GM19395 (cell line): ENCODE results near the gene MORN5.

ENCODE experiments used
- ATAC-seq: cut with Tn5 transposase; IDR thresholded peaks from one replicate; pipeline ENCODE4 v1.9.1; 2021; ENCODE audit warnings: mild to moderate bottlenecking, moderate library complexity; ENCODE audit not compliant: unreplicated experiment

MORN5 gene

DNA sequence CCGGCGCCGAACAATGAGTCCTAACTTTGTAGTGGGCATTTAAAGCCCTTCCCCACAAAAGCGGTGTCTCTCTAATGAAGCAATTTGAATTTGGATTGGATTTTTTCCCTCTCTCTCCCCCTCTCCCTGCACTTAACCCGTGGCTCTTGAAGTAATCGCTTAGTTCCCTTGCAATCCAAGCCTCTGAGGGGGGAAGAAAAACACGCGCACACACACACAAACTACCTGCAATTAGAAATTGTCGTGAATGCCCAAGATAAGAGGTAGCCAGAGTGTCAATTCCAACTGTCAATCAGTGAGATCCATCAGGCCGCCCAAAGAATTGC is 67.8 kb downstream of the MORN5 start:
- no peak for ATAC-seq

DNA sequence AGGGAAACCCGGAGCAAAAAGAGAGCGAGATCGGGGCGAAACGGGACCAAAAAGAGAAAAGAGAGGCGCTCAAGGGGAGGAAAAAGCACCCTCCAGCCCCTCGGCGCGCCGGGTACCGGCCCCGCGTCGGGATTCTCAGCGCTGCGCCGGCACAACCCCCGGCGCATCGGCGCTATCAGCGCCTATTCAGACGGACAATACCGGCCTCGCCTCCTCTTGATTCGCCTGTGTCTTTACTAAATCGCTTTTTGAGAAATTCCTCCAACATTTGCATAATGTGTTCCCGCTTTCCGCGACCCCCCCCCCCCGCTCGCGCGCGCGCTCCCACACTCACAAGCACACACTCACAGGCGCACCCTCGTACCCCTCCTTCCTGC is 68.5 kb downstream of the MORN5 start:
- ATAC-seq, result no peak

DNA sequence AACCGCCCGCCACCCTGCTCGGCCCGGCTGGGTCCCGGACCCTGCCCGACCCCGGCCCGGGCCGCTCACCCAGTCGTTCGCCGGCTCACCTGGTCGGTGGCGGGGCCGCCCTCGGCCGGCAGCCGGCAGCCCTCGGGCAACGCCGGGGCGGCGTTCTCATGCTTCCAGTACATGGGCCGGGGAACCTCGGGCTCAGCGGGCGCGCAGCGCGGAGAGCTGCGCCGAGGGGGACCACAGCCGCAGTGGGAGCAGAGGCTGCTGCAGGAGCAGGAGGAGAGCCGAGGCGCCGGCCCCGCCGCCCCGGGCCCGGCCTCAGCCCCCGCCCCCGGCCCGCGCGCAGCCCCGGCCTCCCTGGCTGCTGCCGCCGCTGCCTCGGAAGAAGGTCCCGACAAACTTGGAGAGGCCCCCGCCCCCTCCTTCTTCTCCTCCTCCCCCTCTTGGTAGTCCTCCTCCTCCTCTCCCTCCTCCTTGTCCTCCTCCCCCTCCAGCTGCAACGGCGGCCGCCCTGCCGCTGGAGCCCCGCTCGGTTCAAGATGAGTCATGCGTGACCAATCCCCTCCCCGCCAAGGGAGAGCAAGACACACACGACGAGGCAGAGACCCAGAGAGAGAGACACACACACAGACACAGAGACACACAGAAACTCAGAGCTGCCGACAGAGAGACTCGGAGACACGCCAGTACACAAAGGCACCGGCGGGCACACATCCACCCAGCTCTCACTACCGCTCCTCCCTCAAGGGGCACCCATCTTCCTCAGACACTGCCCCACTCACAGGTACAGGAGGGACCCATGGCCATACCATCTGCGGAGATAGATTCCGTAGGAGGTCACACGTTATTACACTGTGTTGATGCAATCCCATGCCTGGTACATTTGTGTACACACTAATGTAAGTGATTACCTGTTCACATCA is 69.1 kb downstream of the MORN5 start, which contains the start of gene LHX6:
LHX6 (minus strand) TSS at position 390 of the 917 bp plus-strand sequence; CDS start at position 173, 217 bp downstream.
- no peak for ATAC-seq

DNA sequence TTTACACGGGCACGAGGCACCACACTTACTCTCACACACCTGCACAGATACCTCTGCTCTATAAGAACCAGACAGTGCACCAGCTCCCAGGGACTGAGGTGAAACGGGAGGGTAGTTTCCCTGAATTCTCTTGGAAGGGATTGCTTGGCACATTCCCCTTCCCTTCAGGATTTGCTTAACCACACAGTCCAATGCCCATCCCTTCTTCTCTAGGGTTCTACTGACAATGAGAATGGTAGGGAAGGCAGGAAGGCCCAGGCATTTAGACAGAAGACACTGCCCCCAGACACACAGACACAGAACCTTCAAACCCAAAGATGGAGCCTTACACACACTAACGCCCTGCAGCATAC is 69.8 kb downstream of the MORN5 start:
- ATAC-seq, result no peak

DNA sequence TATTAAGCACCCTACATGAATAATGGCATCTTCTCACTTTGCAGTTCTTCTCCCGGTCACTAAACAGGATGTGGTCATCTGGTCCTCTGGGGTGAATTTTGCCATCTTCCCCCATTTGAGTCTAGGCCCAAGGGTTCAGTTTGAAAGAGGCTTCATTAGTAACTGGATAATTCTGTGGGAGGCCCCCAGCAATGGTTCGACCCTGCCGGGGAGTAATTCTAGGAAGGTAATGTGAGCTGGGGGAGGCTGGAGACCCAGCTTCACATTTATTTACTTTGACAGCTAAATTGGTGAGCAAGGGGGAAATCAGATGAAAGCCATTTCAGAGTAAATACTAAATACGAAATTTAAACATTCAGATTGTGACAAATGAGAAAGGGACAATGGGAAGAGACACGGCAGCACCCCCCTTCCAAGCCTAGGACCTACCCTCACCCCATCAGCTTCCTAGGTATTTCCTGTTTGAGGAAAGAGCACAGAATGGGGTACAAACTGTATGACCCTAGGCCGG is 73.1 kb downstream of the MORN5 start:
- no peak for ATAC-seq

DNA sequence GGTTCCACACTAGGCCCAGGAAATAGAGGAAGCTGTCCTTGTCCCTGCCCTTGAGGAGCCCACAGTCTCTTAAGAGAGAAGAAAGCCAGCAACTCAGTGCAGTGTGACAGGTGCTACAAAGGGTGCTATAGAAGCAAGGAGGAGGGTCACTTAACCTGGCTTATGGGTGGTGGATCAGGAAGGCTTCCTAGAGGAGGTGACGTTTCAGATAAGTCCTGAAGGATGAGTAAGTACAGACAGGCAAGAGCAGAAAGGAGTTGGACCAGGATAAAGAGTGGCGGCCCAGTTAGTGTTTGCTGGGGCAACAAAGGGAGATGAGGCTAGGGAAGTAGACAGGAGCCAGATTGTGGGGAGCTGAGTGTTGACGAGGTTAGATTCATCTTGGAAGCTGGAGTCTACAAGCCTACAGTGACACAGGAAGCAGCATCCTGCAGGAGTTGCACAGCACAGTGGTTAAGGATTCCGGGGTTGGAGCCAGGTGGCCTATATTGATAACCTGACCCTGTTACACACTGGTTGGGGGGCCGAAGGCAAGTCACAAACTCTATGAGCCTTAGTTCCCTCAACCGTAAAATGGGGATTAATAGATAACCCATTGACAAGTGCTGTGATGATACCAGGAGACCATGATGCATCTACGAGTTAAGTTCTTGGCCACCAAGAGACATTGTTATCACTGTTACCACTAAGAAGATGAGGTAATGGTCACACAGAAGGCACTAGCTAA is 74.5 kb downstream of the MORN5 start:
- no peak for ATAC-seq

DNA sequence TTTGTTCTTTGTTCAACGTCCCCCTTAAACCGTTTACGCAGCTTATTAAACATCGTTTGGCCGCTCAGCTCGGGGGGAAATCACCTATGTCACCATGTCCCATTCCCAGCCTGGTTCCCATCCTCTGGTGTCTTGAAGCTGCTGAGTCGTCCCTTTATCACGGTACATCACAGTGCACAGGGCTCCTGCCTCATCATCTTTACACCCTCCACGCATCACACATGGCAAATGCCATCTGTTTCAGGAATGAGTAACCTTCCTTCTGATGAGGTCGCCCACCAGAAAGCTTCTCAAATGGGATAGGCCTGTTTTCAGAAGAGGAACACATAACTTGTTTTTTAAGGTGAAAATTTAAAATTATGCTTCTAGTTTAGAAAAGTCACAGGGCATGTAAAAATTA is 77.0 kb downstream of the MORN5 start:
- no peak for ATAC-seq

DNA sequence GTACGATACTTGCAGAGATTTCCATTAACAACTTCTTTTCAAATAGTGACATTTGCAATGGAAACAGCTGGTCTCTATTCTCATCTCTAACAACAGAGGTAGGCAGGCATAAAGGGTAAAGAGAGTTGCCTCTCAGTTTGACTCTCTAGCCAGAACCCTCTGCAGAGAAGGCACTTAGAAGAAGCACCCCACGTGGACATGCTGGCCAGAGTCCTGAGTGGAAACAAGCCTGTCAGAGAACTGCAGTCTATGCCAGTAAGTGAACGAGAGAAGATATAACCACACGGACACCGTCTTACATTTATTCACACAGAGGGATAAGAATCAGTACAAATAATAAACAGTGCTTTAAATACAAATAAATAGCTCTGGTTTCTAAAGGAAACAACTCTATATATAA is 80.0 kb downstream of the MORN5 start:
- ATAC-seq, result no peak

DNA sequence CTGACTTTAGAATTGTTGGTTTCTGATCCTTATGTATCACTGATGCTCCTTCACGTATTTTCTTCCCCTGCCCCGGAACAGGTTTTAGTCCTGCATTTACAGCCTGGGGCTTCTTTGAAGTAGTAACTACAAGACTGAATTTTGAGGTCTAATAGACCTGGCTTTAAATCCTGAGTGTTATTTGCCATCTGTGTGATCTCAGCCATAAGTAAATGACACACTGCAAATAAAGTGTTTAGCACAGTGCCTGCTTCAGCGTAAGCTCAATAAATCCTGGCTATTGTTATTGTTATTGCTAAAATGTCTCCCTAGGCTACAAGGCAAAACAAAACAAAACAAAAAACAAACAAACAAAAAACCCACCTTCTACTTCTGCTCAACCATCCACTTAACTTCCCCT is 84.6 kb downstream of the MORN5 start:
- ATAC-seq, result no peak

DNA sequence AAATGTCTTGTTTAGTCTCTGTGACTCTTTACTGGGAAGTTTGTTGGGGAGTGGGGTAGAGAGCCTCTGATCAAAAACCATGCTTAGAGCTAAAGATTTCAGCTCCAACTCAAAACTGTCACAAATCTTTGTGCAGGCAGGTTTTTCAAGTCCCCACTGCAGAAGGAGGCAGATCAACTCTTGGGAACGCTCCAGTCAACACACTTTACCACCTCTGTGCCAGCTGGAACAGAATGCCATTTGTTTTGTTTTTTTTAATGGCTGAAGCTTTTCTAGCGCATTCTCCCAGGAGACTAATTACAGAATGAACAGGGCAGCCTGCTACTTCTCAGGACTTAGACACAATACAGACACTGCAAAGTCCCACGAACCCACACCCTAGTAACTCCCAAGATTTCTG is 87.0 kb downstream of the MORN5 start:
- no peak for ATAC-seq

DNA sequence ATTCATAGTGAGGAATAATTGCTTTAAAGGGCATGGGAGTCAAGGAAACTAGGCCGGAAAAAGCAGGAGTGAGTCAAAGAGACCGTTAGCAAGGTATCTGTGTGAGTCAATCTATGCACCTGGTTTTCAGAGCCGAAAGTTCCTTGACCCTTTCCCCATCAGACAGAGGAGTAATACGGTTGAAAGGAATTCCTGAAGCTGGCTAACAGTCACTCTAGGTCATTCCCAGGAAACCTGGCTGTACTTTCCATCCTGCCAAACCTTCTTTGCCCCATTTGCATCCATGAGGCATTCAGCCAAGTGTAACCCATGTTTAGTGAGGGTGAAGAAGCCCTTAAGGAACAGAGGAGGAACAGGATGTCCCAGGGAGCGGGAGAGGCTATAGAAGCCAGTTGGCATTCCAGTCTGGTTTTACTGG is 88.7 kb downstream of the MORN5 start:
- ATAC-seq, result no peak
